ENCODE data around the gene PCDHGA12. TPM values are rescaled to one million over a fixed set of nuclear protein-coding genes. Genes with fewer than 3 reads are reported as not detected.
"Not testable (repeated sequence)": the region's sequence is repeated elsewhere in the genome, so short reads cannot be mapped to it uniquely, and the experiment has no call there.

The PCDHGA12 gene
- total RNA-seq, 1 donor from 2014 or later, result 23.0 TPM

GRCh38 chr5:141407790-141408505 lies 22.4 kb upstream of the PCDHGA12 start, which contains the start of gene PCDHGB6:
TSS of gene PCDHGB6 (plus strand) at chr5:141408021. CDS start at chr5:141408203, 182 bp downstream.
- not testable (repeated sequence) for DNase-seq (ENCODE audit: extremely low read depth, low read depth, low spot score)

- no peak for DNase-seq (ENCODE audit: extremely low read depth, low read depth, low spot score)
These were observed 20.6 kb upstream of the PCDHGA12 start for GRCh38 chr5:141409598-141410306.

- no peak for DNase-seq (ENCODE audit: extremely low read depth, low read depth, low spot score)
These were observed 18.7 kb upstream of the PCDHGA12 start for GRCh38 chr5:141411575-141411974.

GRCh38 chr5:141412854-141413539 lies 17.3 kb upstream of the PCDHGA12 start, which contains the start of gene PCDHGA10:
TSS of gene PCDHGA10 (plus strand) at chr5:141412987. CDS start at chr5:141413176, 189 bp downstream.
- no peak for DNase-seq (ENCODE audit: extremely low read depth, low read depth, low spot score)

GRCh38 chr5:141413540-141414069 lies 16.7 kb upstream of the PCDHGA12 start:
- no peak for DNase-seq (ENCODE audit: extremely low read depth, low read depth, low spot score)

- not testable (repeated sequence) for DNase-seq (ENCODE audit: extremely low read depth, low read depth, low spot score)
These were observed 15.6 kb upstream of the PCDHGA12 start for GRCh38 chr5:141414548-141415274.

GRCh38 chr5:141415275-141415618 lies 15.1 kb upstream of the PCDHGA12 start:
- DNase-seq (ENCODE audit: extremely low read depth, low read depth, low spot score), result not testable (repeated sequence)

GRCh38 chr5:141417494-141418172 lies 12.7 kb upstream of the PCDHGA12 start, which contains the start of gene PCDHGB7:
TSS of gene PCDHGB7 (plus strand) at chr5:141417677. CDS start at chr5:141417860, 183 bp downstream.
- DNase-seq (ENCODE audit: extremely low read depth, low read depth, low spot score), result not testable (repeated sequence)

GRCh38 chr5:141419074-141419880 lies 11.0 kb upstream of the PCDHGA12 start:
- DNase-seq (ENCODE audit: extremely low read depth, low read depth, low spot score), result no peak

- DNase-seq (ENCODE audit: extremely low read depth, low read depth, low spot score), result no peak
These were observed 9.3 kb upstream of the PCDHGA12 start, which contains the start of gene PCDHGA11 for GRCh38 chr5:141420855-141421488. TSS of gene PCDHGA11 (plus strand) at chr5:141421051. CDS start at chr5:141421228, 177 bp downstream.

- DNase-seq (ENCODE audit: extremely low read depth, low read depth, low spot score), result no peak
These were observed 8.8 kb upstream of the PCDHGA12 start for GRCh38 chr5:141421489-141421855.

- DNase-seq (ENCODE audit: extremely low read depth, low read depth, low spot score), result no peak
These were observed 7.5 kb upstream of the PCDHGA12 start for GRCh38 chr5:141422742-141423291.

- no peak for DNase-seq (ENCODE audit: extremely low read depth, low read depth, low spot score)
These were observed 2.4 kb upstream of the PCDHGA12 start for GRCh38 chr5:141427783-141428426.

GRCh38 chr5:141431286-141431685 lies 979 bp downstream of the PCDHGA12 start:
- DNase-seq (ENCODE audit: extremely low read depth, low read depth, low spot score), result no peak

- DNase-seq (ENCODE audit: extremely low read depth, low read depth, low spot score), result not testable (repeated sequence)
These were observed 2.0 kb downstream of the PCDHGA12 start for GRCh38 chr5:141432308-141432707.

- DNase-seq (ENCODE audit: extremely low read depth, low read depth, low spot score), result not testable (repeated sequence)
These were observed 2.4 kb downstream of the PCDHGA12 start for GRCh38 chr5:141432726-141433125.

- DNase-seq (ENCODE audit: extremely low read depth, low read depth, low spot score), result no peak
These were observed 3.7 kb downstream of the PCDHGA12 start for GRCh38 chr5:141434006-141434405.

GRCh38 chr5:141437221-141437620 lies 6.9 kb downstream of the PCDHGA12 start:
- no peak for DNase-seq (ENCODE audit: extremely low read depth, low read depth, low spot score)
